NCI-H1048 (cell line): Measurements from ENCODE around the gene CDC40.
"Not testable (repeated sequence)": the region's sequence is repeated elsewhere in the genome, so short reads cannot be mapped to it uniquely, and the experiment has no call there.

ENCODE experiments used
- DNase-seq: peaks from one replicate; lab custom pipeline; 2025; lab: John Stamatoyannopoulos, UW

The CDC40 gene

DNA sequence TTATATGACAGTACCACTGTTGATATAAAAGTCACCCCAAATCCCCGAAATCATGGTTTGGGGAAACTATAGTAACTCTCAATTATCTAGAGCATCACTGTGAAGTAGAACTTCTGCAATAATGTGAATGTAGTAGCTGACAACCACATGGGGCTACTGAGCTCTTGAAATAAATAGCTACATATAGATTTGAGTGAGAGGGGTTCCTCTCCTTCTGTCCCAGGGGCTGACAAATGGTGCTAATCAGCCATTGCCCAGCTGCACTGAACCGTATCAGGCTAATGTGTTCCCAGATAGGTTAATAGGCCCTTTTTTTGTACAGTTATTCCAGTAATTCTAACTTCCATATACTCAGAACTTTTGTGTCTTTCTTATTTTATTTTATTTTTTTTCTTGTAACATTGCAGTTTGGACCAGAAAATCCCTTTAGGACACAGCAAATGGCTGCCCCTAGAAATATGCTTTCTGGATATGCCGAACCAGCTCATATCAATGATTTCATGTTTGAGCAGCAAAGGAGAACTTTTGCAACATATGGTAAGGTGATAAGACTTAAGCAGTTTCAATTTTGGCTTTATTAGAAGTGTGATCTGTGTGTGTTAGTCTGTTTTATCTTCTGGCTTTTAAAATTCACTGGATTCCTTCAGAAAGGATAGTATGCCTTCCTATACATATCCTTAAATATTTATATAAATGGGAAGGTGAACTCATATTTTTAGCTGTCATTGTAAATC is 21.1 kb downstream of the CDC40 start:
- no peak for DNase-seq

DNA sequence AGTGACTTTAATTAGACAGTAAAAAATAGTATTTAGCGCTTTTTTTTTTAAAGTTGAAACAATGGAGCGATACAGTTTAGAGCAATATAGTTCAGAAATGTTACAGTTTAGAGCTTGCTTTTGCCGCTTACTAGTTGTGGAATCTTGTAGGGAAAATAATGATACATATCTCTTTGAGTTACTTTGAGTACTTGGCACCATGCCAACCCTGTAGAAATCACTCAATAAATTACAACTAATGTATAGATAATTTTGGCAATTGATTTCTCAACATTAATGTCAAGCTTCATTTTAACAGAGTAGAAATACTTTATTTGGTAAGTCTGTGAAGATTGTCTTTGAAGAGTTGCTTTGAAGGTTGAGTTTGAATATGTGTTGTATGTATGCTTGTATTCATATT is 27.4 kb downstream of the CDC40 start:
- DNase-seq = no peak

GRCh38 chr6:110211753-110212152 is 31.5 kb downstream of the CDC40 start:
- DNase-seq = no peak

GRCh38 chr6:110214338-110214737 is 34.1 kb downstream of the CDC40 start:
- DNase-seq = no peak

DNA sequence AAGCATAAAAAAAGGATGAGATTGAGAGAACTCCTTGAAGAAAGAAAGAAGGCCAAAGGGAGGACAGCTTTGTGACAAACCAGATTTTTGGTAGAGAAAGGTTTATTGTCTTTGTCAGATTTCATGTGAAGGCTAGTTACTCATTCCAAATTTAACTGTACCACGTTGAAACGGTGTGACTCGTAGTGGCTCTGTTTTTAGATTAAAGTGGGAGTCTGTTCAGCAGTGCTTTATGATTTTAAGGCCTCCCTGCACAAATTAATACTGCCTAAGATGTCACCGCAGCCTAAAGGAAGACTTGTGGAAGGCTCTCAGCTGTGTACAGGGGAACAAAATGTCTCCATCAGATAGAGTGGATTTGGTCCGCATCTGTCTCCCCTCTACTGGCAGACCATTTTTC is 35.9 kb downstream of the CDC40 start:
- DNase-seq = no peak

DNA sequence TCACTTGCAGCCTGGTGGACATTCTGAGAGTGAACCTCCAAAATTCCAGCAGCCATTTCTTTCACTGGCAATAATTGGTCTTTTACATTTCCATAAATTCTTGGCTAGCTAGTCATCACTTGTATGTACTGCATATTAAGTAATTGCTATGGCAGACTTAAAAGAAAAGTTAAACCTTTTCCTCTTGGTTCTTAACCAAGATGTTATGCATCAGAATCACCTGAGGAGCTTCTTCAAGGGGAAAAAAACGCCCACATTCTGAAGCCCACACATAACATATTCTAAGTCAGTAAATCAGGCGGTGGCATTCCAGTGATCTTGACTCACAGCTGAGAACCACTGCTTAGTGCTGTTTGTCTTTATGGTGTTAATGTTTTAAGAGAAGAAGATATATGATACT is 37.0 kb downstream of the CDC40 start:
- DNase-seq = no peak

- DNase-seq = no peak
Observed at GRCh38 chr6:110221738-110222137, 41.5 kb downstream of the CDC40 start.

DNA sequence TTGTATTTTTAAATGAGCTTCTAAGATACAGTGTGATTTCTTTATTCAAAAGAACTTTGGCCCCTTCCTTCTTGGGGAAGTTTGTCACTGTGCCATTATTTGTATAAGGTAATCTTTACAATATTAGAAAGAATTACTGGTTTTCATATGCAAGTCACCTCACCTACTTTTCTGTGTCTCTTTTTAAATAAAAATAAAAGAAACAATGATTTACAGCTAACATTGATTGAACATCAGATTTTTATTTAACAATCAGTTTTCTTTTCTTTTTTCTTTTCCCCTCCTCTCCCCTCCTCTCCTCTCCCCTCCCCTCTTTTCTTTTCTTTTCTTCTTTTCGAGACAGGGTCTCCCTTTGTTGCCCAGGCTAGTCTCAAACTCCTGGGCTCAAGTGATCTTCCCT is 46.0 kb downstream of the CDC40 start:
- DNase-seq = no peak

- no peak for DNase-seq
Observed at GRCh38 chr6:110232450-110232849, 52.2 kb downstream of the CDC40 start.

DNA sequence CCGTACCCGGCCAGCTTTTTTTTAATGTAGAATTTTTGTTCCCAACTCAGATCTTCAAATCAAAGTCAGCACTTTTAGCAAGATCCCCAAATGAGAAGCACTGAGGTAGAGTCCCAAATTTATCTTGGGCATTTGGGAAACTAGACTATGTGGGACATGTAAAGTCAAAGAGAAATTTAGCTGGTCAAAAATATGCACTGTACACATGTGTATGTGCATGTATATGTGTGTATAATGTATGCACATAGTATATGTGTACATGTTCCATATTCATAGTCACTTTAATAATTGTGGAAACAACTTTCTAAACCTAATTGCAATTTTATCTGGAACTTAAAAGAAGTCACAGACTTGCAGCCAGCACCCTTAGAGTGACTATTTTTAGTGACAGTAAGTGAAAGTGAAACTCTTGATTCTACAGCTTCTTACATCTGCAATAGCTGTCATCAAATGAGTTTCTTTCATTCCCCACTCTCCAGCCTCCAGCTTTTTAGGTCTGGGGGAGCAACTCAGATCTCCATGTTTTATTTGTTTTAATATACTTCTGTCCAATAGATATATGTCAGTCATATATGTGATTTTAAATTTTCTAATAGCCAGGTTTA is 53.6 kb downstream of the CDC40 start:
- DNase-seq = no peak

DNA sequence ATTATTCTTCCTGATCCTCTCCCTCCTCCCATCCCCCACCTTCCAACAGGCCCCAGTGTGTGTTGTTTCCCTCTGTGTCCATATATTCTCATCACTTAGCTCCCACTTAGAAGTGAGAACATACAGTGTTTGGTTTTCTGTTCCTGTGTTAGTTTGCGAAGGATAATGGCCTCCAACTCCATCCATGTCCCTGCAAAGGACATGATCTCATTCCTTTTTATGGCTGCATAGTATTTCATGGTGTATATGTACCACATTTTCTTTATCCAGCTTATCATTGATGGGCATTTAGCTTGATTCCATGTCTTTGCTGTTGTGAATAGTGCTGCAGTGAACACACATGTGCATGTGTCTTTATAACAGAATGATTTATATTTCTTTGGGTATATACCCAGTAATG is 55.8 kb downstream of the CDC40 start:
- DNase-seq = not testable (repeated sequence)

DNA sequence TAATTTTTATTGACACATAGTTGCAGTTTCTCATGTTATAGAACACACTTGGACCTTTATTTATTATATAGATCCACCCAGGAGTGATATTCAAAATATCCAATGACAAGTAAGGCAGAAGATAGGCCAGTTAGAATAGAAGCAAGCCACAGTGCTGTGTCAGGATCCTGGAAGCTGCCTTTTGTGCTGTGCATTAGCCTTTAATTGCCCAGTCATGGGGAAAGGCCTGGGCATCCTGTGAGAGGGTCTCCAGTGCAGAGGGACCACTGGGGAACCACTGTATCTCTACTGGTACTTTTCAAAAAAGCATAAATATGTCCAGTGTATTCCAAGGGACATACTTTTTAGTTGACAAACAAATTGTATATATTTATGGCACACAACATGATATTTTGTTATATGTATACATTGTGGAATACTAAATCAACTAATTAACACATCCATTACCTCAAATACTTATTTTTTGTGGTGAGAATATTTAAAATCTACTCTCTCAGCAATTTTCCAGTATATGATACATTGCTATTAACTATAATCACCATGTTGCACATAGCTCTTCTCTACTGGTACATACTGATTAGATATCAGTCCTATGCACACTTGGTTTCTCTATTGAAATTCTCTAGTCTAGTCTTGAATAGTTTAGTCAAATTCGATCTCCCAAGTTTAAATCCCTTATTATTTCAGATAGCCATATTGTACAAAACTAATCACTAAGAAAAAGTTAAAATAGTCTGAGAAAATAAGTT is 59.5 kb downstream of the CDC40 start:
- no peak for DNase-seq

- not testable (repeated sequence) for DNase-seq
Observed at GRCh38 chr6:110244621-110245020, 64.4 kb downstream of the CDC40 start.

DNA sequence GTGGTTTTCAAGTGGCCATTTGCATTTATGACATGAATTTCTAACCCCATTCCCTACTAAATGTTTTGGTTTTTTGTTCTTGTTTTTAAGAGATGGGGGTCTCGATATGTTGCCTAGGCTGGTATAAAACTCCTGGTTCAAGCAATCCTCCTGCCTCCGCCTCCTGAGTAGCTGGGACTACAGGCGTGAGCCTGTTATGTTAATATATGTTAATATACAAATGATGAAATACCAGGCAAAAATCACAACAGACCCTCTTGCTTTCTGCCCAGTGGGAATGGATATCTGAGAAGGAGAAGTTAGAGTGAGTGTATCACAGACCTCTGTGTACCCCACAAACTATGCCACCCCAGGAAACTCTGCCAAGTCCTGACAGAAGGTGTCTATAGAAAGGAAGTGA is 66.2 kb downstream of the CDC40 start:
- DNase-seq = no peak

DNA sequence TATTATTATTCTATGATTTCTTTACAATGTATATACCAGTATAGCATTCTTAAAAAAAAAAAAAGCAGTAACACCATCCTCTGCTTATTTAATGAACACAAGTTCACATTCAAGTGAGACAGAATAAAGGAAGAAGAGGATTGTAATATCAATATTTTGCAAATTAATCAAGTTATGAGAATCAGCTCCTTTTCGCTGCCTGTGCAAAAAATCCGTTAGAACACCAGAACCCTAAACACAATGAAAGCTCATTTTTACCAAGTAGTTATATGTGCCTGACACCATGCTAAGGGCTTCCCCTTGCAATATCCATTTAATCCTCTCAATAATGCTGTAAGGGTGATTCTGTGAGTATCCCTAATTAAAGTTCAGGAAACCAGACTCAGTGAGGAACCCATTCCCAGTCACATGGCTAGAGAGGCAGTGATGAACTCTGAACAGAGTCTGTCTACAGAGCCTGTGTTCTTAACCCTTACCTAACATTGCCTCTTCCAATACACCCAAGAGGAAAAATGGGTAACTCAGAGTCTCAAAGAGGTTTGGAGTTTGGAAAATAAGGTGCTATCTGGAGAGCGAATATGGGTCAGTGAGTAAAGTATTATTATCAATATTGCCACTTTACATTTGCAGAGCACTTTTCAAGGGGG is 66.8 kb downstream of the CDC40 start:
- DNase-seq = no peak

DNA sequence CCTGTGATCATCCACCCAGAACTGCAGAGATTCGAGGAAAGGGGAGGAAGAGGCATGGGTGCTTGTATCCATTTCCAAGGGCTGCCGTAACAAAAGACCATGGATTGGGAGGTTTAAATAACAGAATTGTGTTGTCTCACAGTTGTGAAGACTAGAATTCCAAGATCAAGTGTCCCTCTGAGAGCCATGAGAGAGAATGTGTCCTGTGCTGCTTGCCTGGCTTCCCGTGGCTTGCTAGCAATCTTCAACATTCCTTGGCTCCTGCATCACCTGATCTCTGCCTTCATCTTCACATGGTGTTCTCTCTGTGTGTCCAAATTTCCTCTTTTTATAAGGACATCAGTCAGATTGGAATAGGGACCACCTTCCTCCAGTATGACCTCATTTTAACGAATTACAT is 69.8 kb downstream of the CDC40 start:
- no peak for DNase-seq

GRCh38 chr6:110250838-110251237 is 70.6 kb downstream of the CDC40 start:
- DNase-seq = no peak

GRCh38 chr6:110255211-110255750 is 75.1 kb downstream of the CDC40 start:
- DNase-seq = no peak

DNA sequence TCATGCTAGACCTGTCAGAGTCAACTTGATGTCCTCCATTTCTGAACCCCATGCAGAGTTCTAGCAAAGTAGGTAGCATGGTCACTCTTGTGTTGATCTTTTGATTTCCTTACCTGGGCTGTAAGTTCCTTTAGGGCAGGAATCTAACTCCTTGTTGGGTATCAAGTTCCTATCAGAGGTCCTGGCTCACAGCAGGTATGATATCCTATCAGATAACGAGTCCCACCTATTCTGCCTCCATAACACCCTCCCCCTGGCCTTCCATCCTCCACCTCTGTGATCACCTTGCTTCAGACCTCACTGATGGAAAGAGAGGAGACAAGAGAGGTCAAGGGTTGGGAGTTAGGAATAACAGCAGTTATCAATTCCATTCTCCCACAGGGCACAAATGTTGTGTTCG is 76.1 kb downstream of the CDC40 start:
- DNase-seq = no peak

GRCh38 chr6:110265273-110265672 is 85.0 kb downstream of the CDC40 start:
- DNase-seq = no peak

DNA sequence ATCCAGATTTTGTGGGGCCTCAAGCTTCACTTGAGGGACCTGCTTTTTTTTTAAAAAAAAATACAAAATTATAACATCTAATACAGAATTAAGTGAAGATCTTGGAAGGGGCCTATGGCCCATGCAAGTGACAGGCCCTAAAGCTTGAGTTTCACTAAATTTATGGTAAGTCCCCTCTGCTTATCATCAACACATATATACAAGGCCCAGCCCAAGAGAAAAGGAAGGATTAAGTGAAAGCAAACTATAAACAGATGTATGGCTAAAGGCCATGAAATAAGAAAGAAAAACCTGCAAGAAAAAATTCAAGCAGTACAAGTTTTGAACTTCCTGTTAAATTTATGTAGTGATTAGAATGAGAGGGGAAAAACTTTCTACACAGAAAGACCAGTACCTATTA is 86.8 kb downstream of the CDC40 start:
- DNase-seq = no peak

DNA sequence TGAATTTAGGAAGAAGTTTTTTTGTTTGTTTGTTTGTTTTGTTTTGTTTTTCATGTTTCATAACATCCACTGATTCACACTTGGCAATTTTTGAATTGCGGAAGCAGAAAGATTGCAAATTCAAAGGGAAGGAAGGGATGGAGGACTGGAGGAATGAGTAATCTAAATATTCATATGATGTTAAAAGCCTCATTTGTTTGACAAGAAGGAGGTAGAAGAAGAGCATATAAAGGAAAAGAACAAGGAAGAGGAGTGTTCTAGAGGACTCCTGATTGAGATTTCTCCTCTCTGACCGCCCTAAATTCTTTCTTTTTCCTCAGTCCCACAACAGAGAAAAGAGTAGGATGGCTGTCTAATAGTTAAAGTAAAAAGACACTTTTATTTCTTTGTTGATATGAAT is 89.4 kb downstream of the CDC40 start:
- no peak for DNase-seq

GRCh38 chr6:110270165-110270564 is 89.9 kb downstream of the CDC40 start:
- no peak for DNase-seq
